HUES64 (cell line): ENCODE measurements around the gene XXYLT1.
"Not testable (repeated sequence)": the region's sequence is repeated elsewhere in the genome, so short reads cannot be mapped to it uniquely, and the experiment has no call there.

Experiments used
- H3K27ac ChIP-seq: 2 replicates; pipeline ENCODE4 v1.7.0; 2013; ENCODE audit warnings: low read depth, low read length, inconsistent platforms
- H3K27me3 ChIP-seq: 2 replicates; pipeline ENCODE4 v1.6.1; 2013; ENCODE audit warnings: mild to moderate bottlenecking, low read length; ENCODE audit not compliant: insufficient read depth
- H3K36me3 ChIP-seq: 2 replicates; pipeline ENCODE4 v1.6.1; 2013; ENCODE audit warnings: mild to moderate bottlenecking, low read length; ENCODE audit not compliant: insufficient read depth
- H3K4me1 ChIP-seq: 2 replicates; pipeline ENCODE4 v1.6.1; 2013; ENCODE audit warnings: mild to moderate bottlenecking, low read length, moderate library complexity; ENCODE audit not compliant: insufficient read depth
- H3K4me3 ChIP-seq: 2 replicates; pipeline ENCODE4 v1.5.1; 2013; ENCODE audit warnings: mild to moderate bottlenecking, low read length, moderate library complexity
- H3K9ac ChIP-seq: 2 replicates; pipeline ENCODE4 v1.6.1; 2013; ENCODE audit warnings: mild to moderate bottlenecking, low read depth, low read length
- H3K9me3 ChIP-seq: 2 replicates; pipeline ENCODE4 v1.6.1; 2013; ENCODE audit warnings: low read depth, low read length; ENCODE audit not compliant: insufficient read depth
- WGBS: fragments of 150-250, 120-280 bp; methylation state at CpG from one replicate; pipeline ENCODE4 v1.1.7; 2013; ENCODE audit warnings: missing lambda C conversion rate; 5-methylcytosine and 5-hydroxymethylcytosine counted together

The XXYLT1 gene

GRCh38 chr3:195187609-195188425, 83.1 kb downstream of the XXYLT1 start:
- Histone ChIP-seq H3K36me3 (no peaks in the 10 kb centered on the region), H3K27ac (no peak overlapping the region), H3K9me3 (peaks cover 21% of the 10 kb centered on the region), H3K9ac (no peak overlapping the region), H3K27me3 (no peaks in the 10 kb centered on the region), H3K4me1 (peaks cover 31% of the 10 kb centered on the region), H3K4me3 (no peak overlapping the region)
- WGBS: 83% methylated on average over 5 of the region's 5 CpGs

GRCh38 chr3:195186710-195187047, 84.3 kb downstream of the XXYLT1 start:
- not testable (repeated sequence) for H3K9ac ChIP-seq, H3K36me3 ChIP-seq, H3K27ac ChIP-seq, H3K27me3 ChIP-seq, H3K4me3 ChIP-seq
- Histone ChIP-seq H3K4me1 (peaks cover 42% of the 10 kb centered on the region), H3K9me3 (peaks cover 11% of the 10 kb centered on the region)
- 97% methylated on average over 6 of the region's 6 CpGs for WGBS

GRCh38 chr3:195186041-195186709, 84.8 kb downstream of the XXYLT1 start:
- 87% methylated on average over 9 of the region's 9 CpGs for WGBS
- H3K36me3 ChIP-seq: no peaks in the 10 kb centered on the region
- H3K27me3 ChIP-seq: no peaks in the 10 kb centered on the region
- H3K4me3 ChIP-seq: no peak overlapping the region
- H3K9me3 ChIP-seq: peaks cover 6% of the 10 kb centered on the region; the same call in 1 of the 2 replicates
- peaks cover 42% of the 10 kb centered on the region for H3K4me1 ChIP-seq
- no peak overlapping the region for H3K9ac ChIP-seq
- no peak overlapping the region for H3K27ac ChIP-seq

GRCh38 chr3:195185583-195185982, 85.4 kb downstream of the XXYLT1 start:
- Histone ChIP-seq H3K4me1 (peaks cover 43% of the 10 kb centered on the region), H3K27ac (no peak overlapping the region), H3K9ac (no peak overlapping the region), H3K27me3 (no peaks in the 10 kb centered on the region), H3K9me3 (no peaks in the 10 kb centered on the region), H3K4me3 (no peak overlapping the region), H3K36me3 (no peaks in the 10 kb centered on the region)
- 91% methylated on average over 4 of the region's 4 CpGs for WGBS

GRCh38 chr3:195184716-195185421, 86.1 kb downstream of the XXYLT1 start:
- 95% methylated on average over 3 of the region's 3 CpGs for WGBS
- Histone ChIP-seq H3K4me1 (peaks cover 49% of the 10 kb centered on the region), H3K9me3 (no peaks in the 10 kb centered on the region), H3K27me3 (no peaks in the 10 kb centered on the region), H3K36me3 (no peaks in the 10 kb centered on the region), H3K27ac (no peak overlapping the region), H3K9ac (no peak overlapping the region), H3K4me3 (no peak overlapping the region)

GRCh38 chr3:195183071-195183776, 87.7 kb downstream of the XXYLT1 start:
- H3K36me3 ChIP-seq: no peaks in the 10 kb centered on the region
- WGBS: 75% methylated on average over 7 of the region's 9 CpGs
- H3K4me1 ChIP-seq: peaks cover 47% of the 10 kb centered on the region
- H3K9ac ChIP-seq: no peak overlapping the region
- H3K27me3 ChIP-seq: no peaks in the 10 kb centered on the region
- no peaks in the 10 kb centered on the region for H3K9me3 ChIP-seq
- H3K27ac ChIP-seq: peak overlapping the region; percentile 11; the same call in 1 of the 2 replicates
- H3K4me3 ChIP-seq: no peak overlapping the region

GRCh38 chr3:195182470-195182795, 88.5 kb downstream of the XXYLT1 start:
- H3K4me1 ChIP-seq: peaks cover 39% of the 10 kb centered on the region

GRCh38 chr3:195181741-195182469, 89.1 kb downstream of the XXYLT1 start:
- no peak overlapping the region for H3K9ac ChIP-seq

More at GRCh38 chr3:195182470-195182795, 88.5 kb downstream of the XXYLT1 start:
- no peak overlapping the region for H3K4me3 ChIP-seq
- H3K9me3 ChIP-seq: no peaks in the 10 kb centered on the region
- H3K9ac ChIP-seq: no peak overlapping the region
- H3K27me3 ChIP-seq: no peaks in the 10 kb centered on the region
- H3K36me3 ChIP-seq: no peaks in the 10 kb centered on the region
- 53% methylated on average over 5 of the region's 5 CpGs for WGBS
- H3K27ac ChIP-seq: no peak overlapping the region

GRCh38 chr3:195181113-195181498, 89.9 kb downstream of the XXYLT1 start:
- no peaks in the 10 kb centered on the region for H3K9me3 ChIP-seq
- H3K9ac ChIP-seq: no peak overlapping the region
- no peak overlapping the region for H3K4me3 ChIP-seq
- H3K27me3 ChIP-seq: no peaks in the 10 kb centered on the region
- H3K27ac ChIP-seq: no peak overlapping the region
- H3K4me1 ChIP-seq: peaks cover 36% of the 10 kb centered on the region
- WGBS: 89% methylated on average over 9 of the region's 9 CpGs
- no peaks in the 10 kb centered on the region for H3K36me3 ChIP-seq

More at GRCh38 chr3:195181741-195182469, 89.1 kb downstream of the XXYLT1 start:
- H3K9me3 ChIP-seq: no peaks in the 10 kb centered on the region
- WGBS: 74% methylated on average over 7 of the region's 7 CpGs
- no peaks in the 10 kb centered on the region for H3K36me3 ChIP-seq
- H3K4me3 ChIP-seq: no peak overlapping the region
- H3K27me3 ChIP-seq: no peaks in the 10 kb centered on the region
- no peak overlapping the region for H3K27ac ChIP-seq
- H3K4me1 ChIP-seq: peaks cover 36% of the 10 kb centered on the region

- 91% methylated on average over 17 of the region's 17 CpGs for WGBS
- peak overlapping the region; percentile 28; the same call in 1 of the 2 replicates for H3K9ac ChIP-seq
- H3K36me3 ChIP-seq: 0 out of 2 replicates have a peak, but pooled peaks cover under 1% of the 10 kb centered on the region
- no peaks in the 10 kb centered on the region for H3K9me3 ChIP-seq
- peak overlapping the region; percentile 40 for H3K27ac ChIP-seq
- no peaks in the 10 kb centered on the region for H3K27me3 ChIP-seq
- no peak overlapping the region for H3K4me3 ChIP-seq
- peaks cover 36% of the 10 kb centered on the region for H3K4me1 ChIP-seq
These were observed 90.4 kb downstream of the XXYLT1 start for GRCh38 chr3:195180490-195181112.
